PC-9 (cell line): ENCODE data around the gene PNPLA3. TPM values are rescaled to one million over a fixed set of nuclear protein-coding genes. Genes with fewer than 3 reads are reported as not detected.
A peak's percentile ranks its signal among the peaks of the same experiment; 100 is the strongest.

Source experiments
- BruUV-seq: library from RNA; stranded (reverse); fragments of 400-500 nt; replicated peaks from 2 replicates; lab custom pipeline; 2021; lab: Mats Ljungman, UMichigan
- CTCF ChIA-PET: fragments of 300-600 bp; sonication (Branson Sonifier 250); formaldehyde crosslinking; loops from one replicate; lab custom pipeline; 2022; ENCODE audit warnings: antibody characterized with exemption; lab: Charles Lee
- POLR2A ChIA-PET: fragments of 300-600 bp; sonication (Branson Sonifier 250); formaldehyde crosslinking; loops from one replicate; lab custom pipeline; 2022; ENCODE audit warnings: antibody characterized with exemption; ENCODE audit not compliant: unreplicated experiment; lab: Charles Lee
- DNase-seq, 2 experiments: peaks; one replicate each; pipeline versions ENCODE4 v3.0.0 to v3.0.0-alpha.2; 2015 to 2022; ENCODE audit warnings: mixed read lengths in 1 of 2
- H2AFZ ChIP-seq: fragments of 200-600 bp; sonication (generic); 2 replicates; pipeline ENCODE4 v1.8.1; 2017; ENCODE audit warnings: antibody characterized with exemption
- H3F3A ChIP-seq: fragments of 200-600 bp; sonication (generic); 2 replicates; pipeline ENCODE4 v1.8.1; 2017; ENCODE audit warnings: antibody characterized with exemption, mild to moderate bottlenecking, low read depth; ENCODE audit not compliant: insufficient read depth
- H3K27ac ChIP-seq: fragments of 200-600 bp; sonication (generic); 2 replicates; pipeline ENCODE4 v1.6.1; 2016; ENCODE audit warnings: mixed run types
- H3K27me3 ChIP-seq: fragments of 200-600 bp; sonication (generic); 2 replicates; pipeline ENCODE4 v1.6.1; 2016; ENCODE audit warnings: low read depth, mixed run types; ENCODE audit not compliant: insufficient read depth
- H3K36me3 ChIP-seq: fragments of 200-600 bp; sonication (generic); 2 replicates; pipeline ENCODE4 v1.6.1; 2016; ENCODE audit warnings: low read depth, mixed run types
- H3K4me1 ChIP-seq: fragments of 200-600 bp; sonication (generic); replicated peaks from 2 replicates; pipeline ENCODE4 v1.6.1; 2016; ENCODE audit warnings: mixed run types; ENCODE audit not compliant: insufficient read depth
- H3K4me2 ChIP-seq: fragments of 200-600 bp; sonication (generic); 2 replicates; pipeline ENCODE4 v1.6.1; 2017; ENCODE audit warnings: mixed run types
- H3K4me3 ChIP-seq: fragments of 200-600 bp; sonication (generic); 2 replicates; pipeline ENCODE4 v1.6.1; 2016; ENCODE audit warnings: mixed run types
- H3K79me2 ChIP-seq: fragments of 200-600 bp; sonication (generic); 2 replicates; pipeline ENCODE4 v1.6.1; 2017; ENCODE audit warnings: low read depth, mixed run types
- H3K9me2 ChIP-seq: fragments of 200-600 bp; sonication (generic); 2 replicates; pipeline ENCODE4 v1.8.1; 2017; ENCODE audit warnings: mild to moderate bottlenecking; ENCODE audit not compliant: insufficient read depth
- H3K9me3 ChIP-seq: fragments of 200-600 bp; sonication (generic); 2 replicates; pipeline ENCODE4 v1.8.1; 2016; ENCODE audit warnings: low read depth; ENCODE audit not compliant: insufficient read depth
- H4K20me1 ChIP-seq: fragments of 200-600 bp; sonication (generic); 2 replicates; pipeline ENCODE4 v1.8.1; 2017; ENCODE audit not compliant: insufficient read depth
- EZH2 ChIP-seq: fragments of 200-600 bp; sonication (generic); IDR thresholded peaks from 2 replicates; pipeline ENCODE4 v1.8.0; 2017; ENCODE audit warnings: antibody characterized with exemption, low read depth
- intact Hi-C: fragments of 100-400 bp; cut with micrococcal nuclease; formaldehyde crosslinking; loops from one replicate; pipeline ENCODE4 v1.10.0; 2022; ENCODE audit not compliant: unreplicated experiment
- total RNA-seq: library from RNA; stranded (reverse); gene quantifications from 2 replicates; pipeline ENCODE4 v1.2.3, GENCODE V29; 2021
- TF ChIP-seq, protein P1 (sequence below): fragments of 200-600 bp; sonication (generic); conservative IDR thresholded peaks from 2 replicates; pipeline ENCODE4 v1.6.1; 2017; ENCODE audit warnings: mixed run types, antibody characterized with exemption, mild to moderate bottlenecking, moderate library complexity

Gene PNPLA3
- total RNA-seq, 1 experiment from 2014 or later, result 26.8 TPM

DNA sequence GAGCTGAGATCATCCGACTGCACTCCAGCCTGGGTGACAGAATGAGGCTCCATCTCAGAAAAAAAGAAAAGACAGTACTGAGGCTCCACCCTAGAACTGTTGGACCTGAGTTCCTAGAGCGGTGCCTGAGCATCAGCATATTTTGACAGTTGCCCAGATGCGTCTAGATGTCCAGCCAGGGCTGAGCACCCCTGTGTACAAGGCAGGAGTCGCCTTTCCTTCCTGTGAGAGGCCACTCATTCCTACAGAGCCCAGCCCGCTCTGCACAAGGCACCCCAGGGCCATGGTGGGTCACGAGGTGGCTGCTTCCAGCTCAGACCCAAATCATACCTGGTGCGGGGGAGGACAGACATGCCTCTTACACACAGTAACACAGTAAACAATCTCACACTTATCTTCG lies 47.5 kb downstream of the PNPLA3 start:
- BruUV-seq, result no TSS peak
- Histone ChIP-seq H2AFZ (no peak overlapping the region), H3K9me2 (no peaks in the 10 kb centered on the region), H3K79me2 (no peaks in the 10 kb centered on the region), H3K27me3 (no peaks in the 10 kb centered on the region), H3K36me3 (peaks cover 27% of the 10 kb centered on the region), H3K4me1 (no peaks in the 10 kb centered on the region), H3K4me2 (no peak overlapping the region), H3K27ac (no peak overlapping the region), H3F3A (no peaks in the 10 kb centered on the region), H4K20me1 (peaks cover 9% of the 10 kb centered on the region; the same call in 1 of the 2 replicates), H3K9me3 (no peaks in the 10 kb centered on the region), H3K4me3 (no peak overlapping the region)
- ChIA-PET POLR2A (no interaction called here), CTCF (no interaction called here)
- intact Hi-C loops, result no loop called here
- no peak for TF ChIP-seq EZH2
- TF ChIP-seq, protein P1, sequence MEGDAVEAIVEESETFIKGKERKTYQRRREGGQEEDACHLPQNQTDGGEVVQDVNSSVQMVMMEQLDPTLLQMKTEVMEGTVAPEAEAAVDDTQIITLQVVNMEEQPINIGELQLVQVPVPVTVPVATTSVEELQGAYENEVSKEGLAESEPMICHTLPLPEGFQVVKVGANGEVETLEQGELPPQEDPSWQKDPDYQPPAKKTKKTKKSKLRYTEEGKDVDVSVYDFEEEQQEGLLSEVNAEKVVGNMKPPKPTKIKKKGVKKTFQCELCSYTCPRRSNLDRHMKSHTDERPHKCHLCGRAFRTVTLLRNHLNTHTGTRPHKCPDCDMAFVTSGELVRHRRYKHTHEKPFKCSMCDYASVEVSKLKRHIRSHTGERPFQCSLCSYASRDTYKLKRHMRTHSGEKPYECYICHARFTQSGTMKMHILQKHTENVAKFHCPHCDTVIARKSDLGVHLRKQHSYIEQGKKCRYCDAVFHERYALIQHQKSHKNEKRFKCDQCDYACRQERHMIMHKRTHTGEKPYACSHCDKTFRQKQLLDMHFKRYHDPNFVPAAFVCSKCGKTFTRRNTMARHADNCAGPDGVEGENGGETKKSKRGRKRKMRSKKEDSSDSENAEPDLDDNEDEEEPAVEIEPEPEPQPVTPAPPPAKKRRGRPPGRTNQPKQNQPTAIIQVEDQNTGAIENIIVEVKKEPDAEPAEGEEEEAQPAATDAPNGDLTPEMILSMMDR, result no peak
- peak in 1 of 2 experiments; percentile 10 for DNase-seq

DNA sequence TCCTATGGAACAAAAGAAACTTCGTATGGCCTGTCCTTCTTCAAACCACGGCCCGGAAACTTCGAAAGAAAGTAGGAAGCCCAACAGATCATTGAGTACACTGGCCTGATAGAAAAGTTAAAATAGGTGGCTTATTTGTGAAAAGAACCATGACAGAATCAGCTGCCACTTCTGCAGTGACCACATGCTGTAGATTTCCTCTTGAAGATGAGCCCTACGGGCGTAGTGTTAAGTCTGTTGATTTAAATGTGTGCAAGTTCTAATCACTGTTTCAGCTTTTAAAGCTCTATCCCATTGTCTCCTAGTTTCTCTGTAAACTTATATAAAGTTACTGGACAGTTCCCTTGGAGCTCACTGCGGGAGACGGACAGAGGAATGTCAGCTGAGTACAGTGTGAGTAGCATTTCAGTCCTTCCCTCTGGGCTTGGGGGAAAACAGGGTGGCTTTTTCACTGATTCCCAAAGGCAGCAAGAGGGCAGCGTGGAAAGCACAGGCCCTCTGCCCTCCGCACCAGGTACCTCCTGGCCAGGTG lies 49.4 kb downstream of the PNPLA3 start:
- Histone ChIP-seq H3K4me1 (no peaks in the 10 kb centered on the region), H4K20me1 (peaks cover 9% of the 10 kb centered on the region; the same call in 1 of the 2 replicates), H2AFZ (no peak overlapping the region), H3K27me3 (no peaks in the 10 kb centered on the region), H3K4me2 (no peak overlapping the region), H3K36me3 (peaks cover 30% of the 10 kb centered on the region), H3F3A (no peaks in the 10 kb centered on the region), H3K79me2 (no peaks in the 10 kb centered on the region), H3K9me2 (no peaks in the 10 kb centered on the region), H3K9me3 (no peaks in the 10 kb centered on the region), H3K4me3 (no peak overlapping the region), H3K27ac (no peak overlapping the region)
- ChIA-PET POLR2A (no interaction called here), CTCF (no interaction called here)
- no TSS peak for BruUV-seq
- DNase-seq, result peak in 1 of 2 experiments; percentile 17
- intact Hi-C loops, result no loop called here
- TF ChIP-seq, protein P1, result no peak
- no peak for TF ChIP-seq EZH2

DNA sequence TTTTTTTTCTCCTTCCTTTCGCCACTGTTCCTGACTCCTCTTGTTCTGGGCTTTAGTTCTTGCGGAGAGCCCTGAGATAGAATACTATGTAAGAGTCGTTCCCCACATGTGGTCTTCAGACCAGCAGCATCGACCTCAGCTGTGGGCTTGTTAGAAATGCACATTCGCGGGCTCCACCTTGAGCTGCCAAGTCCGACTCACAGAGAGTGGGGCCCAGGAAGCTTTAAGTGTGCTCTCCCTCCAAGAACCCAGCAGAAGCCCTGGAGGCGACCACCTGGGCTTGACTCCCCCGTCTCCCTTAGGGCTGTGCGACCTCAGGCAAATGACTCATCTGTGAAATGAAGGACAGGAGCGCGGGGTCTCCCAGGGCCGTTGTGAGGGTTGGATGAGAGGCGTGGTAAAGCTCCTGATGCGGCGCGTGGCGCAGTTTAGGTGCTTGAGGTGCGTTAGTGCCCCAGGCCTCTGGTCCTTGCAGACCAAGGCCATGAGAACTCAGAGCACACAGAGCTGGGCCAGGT lies 50.5 kb downstream of the PNPLA3 start:
- Histone ChIP-seq H3K79me2 (no peaks in the 10 kb centered on the region), H3F3A (no peaks in the 10 kb centered on the region), H3K27ac (no peak overlapping the region), H3K27me3 (no peaks in the 10 kb centered on the region), H3K36me3 (peaks cover 27% of the 10 kb centered on the region), H3K4me2 (no peak overlapping the region), H3K4me1 (no peaks in the 10 kb centered on the region), H4K20me1 (peaks cover 9% of the 10 kb centered on the region; the same call in 1 of the 2 replicates), H3K9me2 (no peaks in the 10 kb centered on the region), H2AFZ (no peak overlapping the region), H3K4me3 (no peak overlapping the region), H3K9me3 (no peaks in the 10 kb centered on the region)
- BruUV-seq, result no TSS peak
- peak in 1 of 2 experiments; percentile 17 for DNase-seq
- POLR2A ChIA-PET, result no interaction called here
- TF ChIP-seq, protein P1, result no peak
- no peak for TF ChIP-seq EZH2
- intact Hi-C loops, result no loop called here
- CTCF ChIA-PET, result no interaction called here
